C4-2B (cell line): Measurements from ENCODE around the gene PLCD4.

Experiments
- ZFX ChIP-seq: fragments of 450-650 bp; IDR thresholded peaks from 2 replicates; pipeline ENCODE4 v1.6.1; 2017
- TF ChIP-seq, protein P1 (sequence below): fragments of 450-650 bp; conservative IDR thresholded peaks from 2 replicates; pipeline ENCODE4 v1.5.1; 2017; ENCODE audit warnings: mild to moderate bottlenecking

DNA sequence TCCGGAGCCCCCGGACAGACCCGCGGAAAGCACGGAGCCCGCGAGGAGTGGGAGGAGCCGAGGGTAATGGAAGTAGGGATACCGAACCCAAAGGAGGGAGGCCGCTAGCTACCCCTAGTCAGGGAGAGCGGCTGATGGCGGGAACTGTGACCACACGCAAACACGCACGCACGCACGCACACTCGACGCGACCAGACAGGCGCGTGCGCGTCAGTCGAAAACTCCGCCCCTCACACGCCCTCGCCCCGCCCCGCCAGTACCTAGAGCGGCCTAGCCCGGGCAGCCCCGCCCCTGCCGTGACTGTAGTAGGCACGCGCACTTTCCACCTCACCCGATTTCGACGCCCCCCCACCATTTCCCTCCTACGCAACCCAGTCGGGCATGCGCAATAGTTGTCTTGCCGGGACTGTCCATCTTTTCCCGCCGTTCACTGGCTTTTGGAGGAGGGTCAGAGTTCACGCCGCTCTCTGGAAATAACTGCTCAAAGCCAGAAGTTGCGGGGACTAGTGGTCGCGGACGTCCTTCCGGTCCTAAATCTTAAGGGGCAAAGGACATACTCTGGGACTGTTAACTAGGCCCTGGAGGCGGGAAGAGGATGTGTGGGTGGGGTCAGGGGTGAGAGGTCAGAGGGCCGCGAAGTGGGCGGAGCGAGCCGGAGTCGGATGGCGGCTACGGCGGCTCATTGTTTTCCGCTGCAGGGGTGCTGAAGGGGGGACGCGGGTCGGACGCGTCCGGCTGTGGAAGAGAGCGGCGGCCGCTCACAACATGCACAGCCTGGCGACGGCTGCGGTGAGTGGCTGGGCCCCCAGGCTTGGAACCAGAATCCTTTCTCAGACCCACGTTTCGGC lies 39.3 kb upstream of the PLCD4 start, which contains the start of the genes CNOT9 and USP37:
- TF ChIP-seq, protein P1, sequence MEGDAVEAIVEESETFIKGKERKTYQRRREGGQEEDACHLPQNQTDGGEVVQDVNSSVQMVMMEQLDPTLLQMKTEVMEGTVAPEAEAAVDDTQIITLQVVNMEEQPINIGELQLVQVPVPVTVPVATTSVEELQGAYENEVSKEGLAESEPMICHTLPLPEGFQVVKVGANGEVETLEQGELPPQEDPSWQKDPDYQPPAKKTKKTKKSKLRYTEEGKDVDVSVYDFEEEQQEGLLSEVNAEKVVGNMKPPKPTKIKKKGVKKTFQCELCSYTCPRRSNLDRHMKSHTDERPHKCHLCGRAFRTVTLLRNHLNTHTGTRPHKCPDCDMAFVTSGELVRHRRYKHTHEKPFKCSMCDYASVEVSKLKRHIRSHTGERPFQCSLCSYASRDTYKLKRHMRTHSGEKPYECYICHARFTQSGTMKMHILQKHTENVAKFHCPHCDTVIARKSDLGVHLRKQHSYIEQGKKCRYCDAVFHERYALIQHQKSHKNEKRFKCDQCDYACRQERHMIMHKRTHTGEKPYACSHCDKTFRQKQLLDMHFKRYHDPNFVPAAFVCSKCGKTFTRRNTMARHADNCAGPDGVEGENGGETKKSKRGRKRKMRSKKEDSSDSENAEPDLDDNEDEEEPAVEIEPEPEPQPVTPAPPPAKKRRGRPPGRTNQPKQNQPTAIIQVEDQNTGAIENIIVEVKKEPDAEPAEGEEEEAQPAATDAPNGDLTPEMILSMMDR = no peak
- TF ChIP-seq ZFX = no peak
